Measurements from ENCODE around the gene RYR3.

RYR3 gene

GRCh38 chr15:33846862-33847261 is 536.1 kb downstream of the RYR3 start:
- DNase-seq = no peak

GRCh38 chr15:33848011-33848410 is 537.2 kb downstream of the RYR3 start:
- DNase-seq = no peak

GRCh38 chr15:33851079-33851478 is 540.3 kb downstream of the RYR3 start:
- no peak for DNase-seq

- DNase-seq = no peak
These were observed 541.3 kb downstream of the RYR3 start for GRCh38 chr15:33852094-33852493.

- DNase-seq = no peak
These were observed 541.8 kb downstream of the RYR3 start for GRCh38 chr15:33852570-33852969.

- DNase-seq = no peak
These were observed 547.0 kb downstream of the RYR3 start for GRCh38 chr15:33857726-33858125.

GRCh38 chr15:33858836-33859235 is 548.1 kb downstream of the RYR3 start:
- no peak for DNase-seq

GRCh38 chr15:33859992-33860545 is 549.3 kb downstream of the RYR3 start:
- no peak for DNase-seq

GRCh38 chr15:33860754-33861153 is 550.0 kb downstream of the RYR3 start:
- DNase-seq = no peak

- no peak for DNase-seq
These were observed 553.8 kb downstream of the RYR3 start for GRCh38 chr15:33864360-33865075.

GRCh38 chr15:33865416-33865815 is 554.6 kb downstream of the RYR3 start:
- DNase-seq = no peak

GRCh38 chr15:33866101-33866737 is 555.5 kb downstream of the RYR3 start:
- DNase-seq = no peak

GRCh38 chr15:33871980-33872379 is 561.2 kb downstream of the RYR3 start:
- DNase-seq = no peak

- no peak for DNase-seq
These were observed 561.8 kb downstream of the RYR3 start for GRCh38 chr15:33872416-33873106.

GRCh38 chr15:33874156-33874555 is 563.4 kb downstream of the RYR3 start:
- no peak for DNase-seq

GRCh38 chr15:33882921-33883320 is 572.2 kb downstream of the RYR3 start:
- no peak for DNase-seq

GRCh38 chr15:33888176-33888575 is 577.4 kb downstream of the RYR3 start:
- DNase-seq = no peak

GRCh38 chr15:33894193-33894592 is 583.4 kb downstream of the RYR3 start:
- no peak for DNase-seq

- DNase-seq = no peak
These were observed 591.3 kb downstream of the RYR3 start for GRCh38 chr15:33902043-33902442.

GRCh38 chr15:33903661-33904060 is 592.9 kb downstream of the RYR3 start:
- DNase-seq = no peak

- no peak for DNase-seq
These were observed 596.6 kb downstream of the RYR3 start for GRCh38 chr15:33907326-33907725.

- no peak for DNase-seq
These were observed 597.6 kb downstream of the RYR3 start for GRCh38 chr15:33908406-33908805.

- DNase-seq = no peak
These were observed 600.0 kb downstream of the RYR3 start for GRCh38 chr15:33910741-33911140.

GRCh38 chr15:33912326-33912725 is 601.6 kb downstream of the RYR3 start:
- no peak for DNase-seq
